WTC11 (cell line): ENCODE results near the gene MTA2. TPM values are rescaled to one million over a fixed set of nuclear protein-coding genes. Genes with fewer than 3 reads are reported as not detected.

Experiments
- ATAC-seq: fragments of 200-7000 bp; cut with Tn5 transposase; 2 replicates; pipeline ENCODE4 v1.10.0; 2021; ENCODE audit warnings: mild to moderate bottlenecking, moderate library complexity
- CTCF ChIA-PET: fragments of 300-600 bp; sonication (Branson Sonifier 250); formaldehyde crosslinking; loops from one replicate; lab custom pipeline; 2021; ENCODE audit warnings: antibody characterized with exemption; lab: Charles Lee
- POLR2A ChIA-PET: fragments of 350-600 bp; sonication (Branson Sonifier 250); formaldehyde crosslinking; loops from one replicate; lab custom pipeline; 2021; ENCODE audit warnings: antibody characterized with exemption; lab: Charles Lee
- DNase-seq: peaks from one replicate; pipeline ENCODE4 v3.0.0; 2021; ENCODE audit warnings: low spot score
- H3K27ac Mint-ChIP-seq: 2 replicates; pipeline ENCODE4 v1.8.0; 2021; ENCODE audit warnings: mixed read lengths
- H3K27me3 Mint-ChIP-seq: 2 replicates; pipeline ENCODE4 v1.8.0; 2021; ENCODE audit warnings: low read depth, mild to moderate bottlenecking, moderate library complexity, mixed read lengths
- H3K36me3 Mint-ChIP-seq: 2 replicates; pipeline ENCODE4 v1.8.0; 2021; ENCODE audit warnings: mixed read lengths
- H3K4me1 Mint-ChIP-seq: 2 replicates; pipeline ENCODE4 v1.8.0; 2022; ENCODE audit warnings: mixed read lengths
- H3K4me3 Mint-ChIP-seq: 2 replicates; pipeline ENCODE4 v1.8.0; 2021; ENCODE audit warnings: mild to moderate bottlenecking, moderate library complexity, mixed read lengths
- H3K9me3 Mint-ChIP-seq: 2 replicates; pipeline ENCODE4 v1.8.0; 2021; ENCODE audit warnings: mixed read lengths
- JAZF1 ChIP-seq: fragments of 250-450 bp; sonication (Bioruptor Pico); IDR thresholded peaks from 2 replicates; pipeline ENCODE4 v1.9.0; 2021; ENCODE audit warnings: moderate library complexity, mild to moderate bottlenecking, inconsistent platforms
- microRNA-seq: library from miRNA; unstranded; fragments of <30 nt; microRNA quantifications from one replicate; pipeline ENCODE4 v1.2.0, GENCODE V29; 2022; ENCODE audit warnings: borderline number of aligned reads
- total RNA-seq: library from RNA; stranded (reverse); gene quantifications from 3 replicates; pipeline ENCODE4 v1.2.3, GENCODE V29; 2021
- TF ChIP-seq, protein P1 (sequence below): sonication (generic); formaldehyde crosslinking; conservative IDR thresholded peaks from 2 replicates; pipeline ENCODE4 v1.8.1; 2023; ENCODE audit warnings: mild to moderate bottlenecking, low read depth, missing genetic modification reagents, moderate library complexity
- TF ChIP-seq, protein P2 (sequence below): sonication (generic); formaldehyde crosslinking; IDR thresholded peaks from 2 replicates; pipeline ENCODE4 v1.8.1; 2022; ENCODE audit warnings: mild to moderate bottlenecking, moderate library complexity, missing genetic modification reagents

Gene MTA2
- total RNA-seq, 1 experiment from 2014 or later, result 115 TPM

DNA sequence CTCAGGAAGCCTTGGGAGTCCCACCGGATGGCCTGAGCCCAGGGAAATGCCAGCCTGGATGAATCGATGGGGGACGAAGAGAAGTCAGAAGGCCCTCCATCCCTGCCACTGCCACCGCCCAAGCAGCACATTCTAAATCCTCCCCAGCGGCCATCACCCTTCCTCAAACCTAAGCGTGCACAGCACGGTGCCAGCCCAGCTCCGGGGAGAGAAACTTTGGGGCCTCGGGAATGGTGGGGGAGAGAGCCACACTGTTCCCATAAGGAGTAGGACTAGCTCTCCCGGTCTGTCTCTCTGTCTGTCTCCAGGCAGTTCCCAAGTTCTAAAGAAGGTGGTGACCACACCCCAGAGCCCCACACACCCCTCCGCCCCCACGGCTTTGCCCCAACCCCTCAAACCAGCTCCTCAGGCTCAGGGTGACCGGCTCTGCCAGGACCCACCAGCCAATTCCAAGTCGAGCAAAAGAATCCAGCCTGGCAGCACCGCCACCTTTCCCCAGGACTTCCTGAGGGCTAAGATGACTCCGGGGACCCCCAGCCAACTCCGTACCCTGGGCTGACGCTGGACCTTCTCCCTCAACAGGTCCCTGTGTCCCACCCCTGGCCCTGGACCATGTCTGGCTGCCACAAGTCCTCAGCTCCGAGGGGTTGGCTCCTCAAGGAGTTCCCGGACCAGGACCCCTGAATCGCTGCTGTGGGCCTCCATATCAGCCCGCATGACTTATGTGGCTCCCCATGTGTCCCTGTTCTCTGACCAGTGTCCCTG is 57.8 kb downstream of the MTA2 start:
- Mint-ChIP-seq H3K4me1 (peaks cover 45% of the 10 kb centered on the region), H3K9me3 (no peaks in the 10 kb centered on the region), H3K4me3 (peak overlapping the region; percentile 82)

More for the DNA sequence above, 57.8 kb downstream of the MTA2 start:
- TF ChIP-seq, protein P1, sequence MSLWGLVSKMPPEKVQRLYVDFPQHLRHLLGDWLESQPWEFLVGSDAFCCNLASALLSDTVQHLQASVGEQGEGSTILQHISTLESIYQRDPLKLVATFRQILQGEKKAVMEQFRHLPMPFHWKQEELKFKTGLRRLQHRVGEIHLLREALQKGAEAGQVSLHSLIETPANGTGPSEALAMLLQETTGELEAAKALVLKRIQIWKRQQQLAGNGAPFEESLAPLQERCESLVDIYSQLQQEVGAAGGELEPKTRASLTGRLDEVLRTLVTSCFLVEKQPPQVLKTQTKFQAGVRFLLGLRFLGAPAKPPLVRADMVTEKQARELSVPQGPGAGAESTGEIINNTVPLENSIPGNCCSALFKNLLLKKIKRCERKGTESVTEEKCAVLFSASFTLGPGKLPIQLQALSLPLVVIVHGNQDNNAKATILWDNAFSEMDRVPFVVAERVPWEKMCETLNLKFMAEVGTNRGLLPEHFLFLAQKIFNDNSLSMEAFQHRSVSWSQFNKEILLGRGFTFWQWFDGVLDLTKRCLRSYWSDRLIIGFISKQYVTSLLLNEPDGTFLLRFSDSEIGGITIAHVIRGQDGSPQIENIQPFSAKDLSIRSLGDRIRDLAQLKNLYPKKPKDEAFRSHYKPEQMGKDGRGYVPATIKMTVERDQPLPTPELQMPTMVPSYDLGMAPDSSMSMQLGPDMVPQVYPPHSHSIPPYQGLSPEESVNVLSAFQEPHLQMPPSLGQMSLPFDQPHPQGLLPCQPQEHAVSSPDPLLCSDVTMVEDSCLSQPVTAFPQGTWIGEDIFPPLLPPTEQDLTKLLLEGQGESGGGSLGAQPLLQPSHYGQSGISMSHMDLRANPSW (CRISPR knock-in tag), result no peak
- TF ChIP-seq, protein P2, sequence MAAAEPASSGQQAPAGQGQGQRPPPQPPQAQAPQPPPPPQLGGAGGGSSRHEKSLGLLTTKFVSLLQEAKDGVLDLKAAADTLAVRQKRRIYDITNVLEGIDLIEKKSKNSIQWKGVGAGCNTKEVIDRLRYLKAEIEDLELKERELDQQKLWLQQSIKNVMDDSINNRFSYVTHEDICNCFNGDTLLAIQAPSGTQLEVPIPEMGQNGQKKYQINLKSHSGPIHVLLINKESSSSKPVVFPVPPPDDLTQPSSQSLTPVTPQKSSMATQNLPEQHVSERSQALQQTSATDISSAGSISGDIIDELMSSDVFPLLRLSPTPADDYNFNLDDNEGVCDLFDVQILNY (CRISPR knock-in tag), result no peak
- no peak for TF ChIP-seq JAZF1 (CRISPR knock-in tag)
- TF ChIP-seq, all 79 proteins: peak for 0
- DNase-seq (no peak), ATAC-seq (no peak)
- H3K27me3 Mint-ChIP-seq, result peaks cover 74% of the 10 kb centered on the region
- H3K27ac Mint-ChIP-seq, result no peak overlapping the region
- H3K36me3 Mint-ChIP-seq, result no peaks in the 10 kb centered on the region
- ChIA-PET POLR2A (interaction anchor here (1.2 to 2.0 kb wide), 4 partner anchors 12 to 48 kb away, joined by 3 to 9 read pairs (median 4); partner anchors contain the start of gene TUT1), CTCF (interaction anchor here (0.6 to 13.3 kb wide), 28 partner anchors 12 to 341 kb away, joined by 3 to 552 read pairs (median 14); partner anchors contain the start of genes B3GAT3, EEF1G, EML3 and LBHD1)

Small RNA genes lying within 50 kb of the gene (microRNA-seq; reads per million reads assigned to microRNA genes)
- not detected for gene MIR6747

Other genes with a start within 250 kb of the MTA2 start
- 1.1 to 1.6 TPM (median 1.2 TPM) in 3 replicates for gene SCGB1A1, start 182.8 kb downstream of the MTA2 start, total RNA-seq
- 10.9 to 21.0 TPM (median 11.5 TPM) in 3 replicates for gene AHNAK, start 55.1 kb downstream of the MTA2 start, total RNA-seq
- 1,667 to 1,857 TPM (median 1,846 TPM) in 3 replicates for gene EEF1G, start 28.0 kb downstream of the MTA2 start, total RNA-seq
- 35.3 to 40.0 TPM (median 37.3 TPM) in 3 replicates for gene TUT1, start 10.3 kb downstream of the MTA2 start, total RNA-seq
- 45.5 to 54.7 TPM (median 51.1 TPM) in 3 replicates for gene EML3, start 10.9 kb upstream of the MTA2 start, total RNA-seq
- 0.78 to 1.6 TPM (median 0.94 TPM) in 3 replicates for gene ROM1, start 11.4 kb upstream of the MTA2 start, total RNA-seq
- 41.2 to 43.9 TPM (median 43.3 TPM) in 3 replicates for gene B3GAT3, start 20.1 kb upstream of the MTA2 start, total RNA-seq
- gene GANAB, start 44.7 kb upstream of the MTA2 start, total RNA-seq, result 323 to 350 TPM (median 327 TPM) in 3 replicates
- gene INTS5, start 51.4 kb upstream of the MTA2 start, total RNA-seq, result 28.9 to 32.7 TPM (median 31.9 TPM) in 3 replicates
- 132 to 154 TPM (median 137 TPM) in 3 replicates for gene C11orf98, start 63.3 kb upstream of the MTA2 start, total RNA-seq
- gene CSKMT, start 63.4 kb upstream of the MTA2 start, total RNA-seq, result 60.7 to 75.6 TPM (median 60.9 TPM) in 3 replicates
- gene UQCC3, start 69.8 kb upstream of the MTA2 start, total RNA-seq, result 17.7 to 18.7 TPM (median 18.1 TPM) in 3 replicates
- gene LBHD1, start 70.4 kb upstream of the MTA2 start, total RNA-seq, result 4.2 to 6.3 TPM (median 5.1 TPM) in 3 replicates
- gene UBXN1, start 77.2 kb upstream of the MTA2 start, total RNA-seq, result 128 to 135 TPM (median 128 TPM) in 3 replicates
- gene LRRN4CL, start 87.7 kb upstream of the MTA2 start, total RNA-seq, result 0.16 to 0.39 TPM (median 0.23 TPM) in 3 replicates
- gene BSCL2, start 105.6 kb upstream of the MTA2 start, total RNA-seq, result 92.0 to 97.2 TPM (median 92.0 TPM) in 3 replicates
- gene GNG3, start 105.8 kb upstream of the MTA2 start, total RNA-seq, result 3.5 to 6.0 TPM (median 3.9 TPM) in 3 replicates
- 42.1 to 42.9 TPM (median 42.2 TPM) in 3 replicates for gene HNRNPUL2, start 125.6 kb upstream of the MTA2 start, total RNA-seq
- gene TTC9C, start 126.6 kb upstream of the MTA2 start, total RNA-seq, result 39.7 to 48.7 TPM (median 39.8 TPM) in 3 replicates
- 82.3 to 88.1 TPM (median 88.0 TPM) in 3 replicates for gene ZBTB3, start 152.3 kb upstream of the MTA2 start, total RNA-seq
- 81.3 to 101 TPM (median 84.3 TPM) in 3 replicates for gene POLR2G, start 159.7 kb upstream of the MTA2 start, total RNA-seq
- 33.8 to 42.1 TPM (median 36.3 TPM) in 3 replicates for gene TAF6L, start 169.5 kb upstream of the MTA2 start, total RNA-seq
- gene TMEM179B, start 185.5 kb upstream of the MTA2 start, total RNA-seq, result 21.4 to 23.6 TPM (median 22.2 TPM) in 3 replicates
- 25.5 to 26.4 TPM (median 25.9 TPM) in 3 replicates for gene TMEM223, start 190.1 kb upstream of the MTA2 start, total RNA-seq
- gene NXF1, start 203.6 kb upstream of the MTA2 start, total RNA-seq, result 43.2 to 44.7 TPM (median 44.3 TPM) in 3 replicates
- gene STX5, start 230.2 kb upstream of the MTA2 start, total RNA-seq, result 27.2 to 30.2 TPM (median 28.0 TPM) in 3 replicates
- 0.44 TPM in 1 of 3 replicates, not detected in the others for gene TEX54, start 231.0 kb upstream of the MTA2 start, total RNA-seq
- 82.7 to 110 TPM (median 85.2 TPM) in 3 replicates for gene WDR74, start 237.7 kb upstream of the MTA2 start, total RNA-seq